HepG2 (cell line): ENCODE data around the gene SVOP. TPM values are rescaled to one million over a fixed set of nuclear protein-coding genes. Genes with fewer than 3 reads are reported as not detected.

Source experiments
- ARNTL ChIP-seq: sonication (generic); formaldehyde crosslinking; IDR thresholded peaks from 2 replicates; pipeline ENCODE4 v1.4.0; 2020; ENCODE audit warnings: mild to moderate bottlenecking, missing genetic modification reagents
- EEA1 ChIP-seq: sonication (generic); formaldehyde crosslinking; IDR thresholded peaks from 2 replicates; pipeline ENCODE4 v1.5.1; 2020; ENCODE audit warnings: mild to moderate bottlenecking, missing genetic modification reagents, borderline replicate concordance
- ELF4 ChIP-seq: sonication (generic); formaldehyde crosslinking; IDR thresholded peaks from 2 replicates; pipeline ENCODE4 v1.5.0; 2020; ENCODE audit warnings: missing genetic modification reagents, mild to moderate bottlenecking, moderate library complexity, borderline replicate concordance
- HES4 ChIP-seq: sonication (generic); formaldehyde crosslinking; IDR thresholded peaks from 2 replicates; pipeline ENCODE4 v1.9.0; 2021; ENCODE audit warnings: mild to moderate bottlenecking, missing genetic modification reagents, borderline replicate concordance
- HHEX ChIP-seq: IDR thresholded peaks from 2 replicates; pipeline ENCODE4 v1.6.1; 2016; ENCODE audit warnings: control low read depth
- KAT8 ChIP-seq: IDR thresholded peaks from 2 replicates; pipeline ENCODE4 v1.6.1; 2016; ENCODE audit warnings: missing genetic modification reagents, missing compliant biosample characterization
- NFE2L2 ChIP-seq: fragments of 150-350 bp; IDR thresholded peaks from 2 replicates; pipeline ENCODE4 v1.6.1; 2014; ENCODE audit warnings: low read length
- NR0B2 ChIP-seq: sonication (generic); formaldehyde crosslinking; IDR thresholded peaks from 2 replicates; pipeline ENCODE4 v1.4.0; 2020; ENCODE audit warnings: mild to moderate bottlenecking, missing genetic modification reagents
- POLR2AphosphoS5 ChIP-seq: IDR thresholded peaks from 2 replicates; pipeline ENCODE4 v1.6.1; 2012; ENCODE audit warnings: low read depth, low read length
- RFX5 ChIP-seq: IDR thresholded peaks from 2 replicates; pipeline ENCODE4 v1.6.1; 2011; ENCODE audit warnings: low read depth, low read length, improper control_type of control experiment
- ZMAT3 ChIP-seq: sonication (generic); formaldehyde crosslinking; conservative IDR thresholded peaks from 2 replicates; pipeline ENCODE4 v1.7.0; 2021; ENCODE audit warnings: missing genetic modification reagents
- ZNF124 ChIP-seq: sonication (generic); formaldehyde crosslinking; IDR thresholded peaks from 2 replicates; pipeline ENCODE4 v1.4.0; 2020; ENCODE audit warnings: missing genetic modification reagents
- ZNF138 ChIP-seq: sonication (generic); formaldehyde crosslinking; IDR thresholded peaks from 2 replicates; pipeline ENCODE4 v1.5.0; 2020; ENCODE audit warnings: mild to moderate bottlenecking, low read depth, missing genetic modification reagents
- ZNF30 ChIP-seq: sonication (generic); formaldehyde crosslinking; IDR thresholded peaks from 2 replicates; pipeline ENCODE4 v1.5.0; 2020; ENCODE audit warnings: mild to moderate bottlenecking, missing genetic modification reagents
- ZNF615 ChIP-seq: sonication (generic); formaldehyde crosslinking; IDR thresholded peaks from 2 replicates; pipeline ENCODE4 v1.5.0; 2020; ENCODE audit warnings: mild to moderate bottlenecking, missing genetic modification reagents, borderline replicate concordance
- ZNF776 ChIP-seq: sonication (generic); formaldehyde crosslinking; IDR thresholded peaks from 2 replicates; pipeline ENCODE4 v1.4.0; 2020; ENCODE audit warnings: mild to moderate bottlenecking, missing genetic modification reagents
- ZNF781 ChIP-seq: sonication (generic); formaldehyde crosslinking; IDR thresholded peaks from 2 replicates; pipeline ENCODE4 v1.5.1; 2020; ENCODE audit warnings: borderline replicate concordance, mild to moderate bottlenecking, missing genetic modification reagents; ENCODE audit errors: not compliant biosample characterization
- ZNF839 ChIP-seq: sonication (generic); formaldehyde crosslinking; IDR thresholded peaks from 2 replicates; pipeline ENCODE4 v1.4.0; 2020; ENCODE audit warnings: missing genetic modification reagents, mild to moderate bottlenecking, borderline replicate concordance
- ZNF891 ChIP-seq: sonication (generic); formaldehyde crosslinking; IDR thresholded peaks from 2 replicates; pipeline ENCODE4 v1.5.0; 2020; ENCODE audit warnings: mild to moderate bottlenecking, missing genetic modification reagents
- polyA plus RNA-seq, 8 experiments: library from polyadenylated mRNA; depleted of rRNA in 3 of 8; stranded (reverse) in 7 of 8; unstranded in 1 of 8; fragments of >200 nt; fragmentation: Illumina TruSeq in 4 of 8; extraction: Trizol in 4 of 8; gene quantifications; 2 replicates each; pipeline versions ENCODE4 v1.2.1 to v1.2.3, GENCODE V29; 2011 to 2016; ENCODE audit warnings: low read depth in 4 of 8, missing spikeins in 1 of 8, mixed read lengths in 1 of 8; ENCODE audit not compliant: insufficient read depth in 1 of 8
- total RNA-seq, 5 experiments: library from RNA; depleted of rRNA; stranded (reverse); fragments of >200 nt; fragmentation: Illumina TruSeq; extraction: Trizol; gene quantifications; 2 replicates each; pipeline ENCODE4 v1.2.3, GENCODE V29; 2016; ENCODE audit warnings: low read depth in 1 of 5
- TF ChIP-seq, protein P1 (sequence below): sonication (generic); formaldehyde crosslinking; IDR thresholded peaks from 2 replicates; pipeline ENCODE4 v1.5.0; 2020; ENCODE audit warnings: missing genetic modification reagents
- TF ChIP-seq, protein P2 (sequence below): sonication (generic); formaldehyde crosslinking; IDR thresholded peaks from 2 replicates; pipeline ENCODE4 v1.4.0; 2020; ENCODE audit warnings: low read depth, missing genetic modification reagents
- TF ChIP-seq, protein P3 (sequence below), 2 experiments: sonication (generic) in 1 of 2; formaldehyde crosslinking in 1 of 2; IDR thresholded peaks; 2 replicates each; pipeline versions ENCODE4 v1.4.0 to v1.6.1; 2018 to 2020; ENCODE audit warnings: missing genetic modification reagents in 2 of 2, borderline replicate concordance in 1 of 2, low read depth in 1 of 2, mild to moderate bottlenecking in 1 of 2, missing biosample characterization in 1 of 2

The SVOP gene
- total and polyA plus RNA-seq, 2 of the 13 experiments (the other 11 are each of a cell fraction or from before 2014, with no cell fraction given): not detected

DNA sequence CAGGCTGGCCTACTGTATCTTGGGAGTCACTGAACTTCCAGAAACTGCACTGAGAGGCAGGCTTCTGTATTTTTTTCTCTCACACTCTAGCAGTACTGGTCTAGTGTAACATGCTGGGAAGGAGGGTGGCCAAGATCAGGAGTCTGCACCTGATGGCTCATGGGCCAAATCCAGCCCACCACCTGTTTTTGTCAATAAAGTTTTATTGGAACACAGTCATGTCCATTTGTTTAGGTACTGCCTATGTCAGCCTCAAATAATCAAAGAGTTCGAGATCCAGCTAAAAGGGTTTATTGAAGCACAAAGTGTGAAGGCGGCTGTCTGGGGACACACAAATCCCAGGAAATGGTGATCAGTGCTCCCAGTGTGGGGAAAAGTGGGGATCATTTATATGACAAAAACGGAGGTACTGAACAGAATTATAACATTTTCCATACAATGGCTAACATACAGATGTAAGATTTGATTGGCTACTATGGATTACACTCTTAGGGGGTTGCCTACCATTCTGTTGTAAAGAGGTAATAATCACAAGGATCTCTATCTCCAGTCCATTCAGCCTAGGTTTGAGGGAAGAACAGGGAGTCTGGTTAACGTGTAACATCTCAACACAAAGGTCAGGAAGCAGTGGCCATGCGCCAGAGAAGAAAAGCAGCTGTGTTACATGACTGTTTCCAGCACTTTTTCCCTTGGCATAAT is 44.4 kb upstream of the SVOP start (continued):
- TF ChIP-seq ZNF615 (CRISPR knock-in tag): no peak
- TF ChIP-seq HHEX (CRISPR knock-in tag): no peak
- peak; percentile 10; the same call in 1 of the 2 replicates for TF ChIP-seq KAT8 (CRISPR knock-in tag)
- TF ChIP-seq, protein P1, sequence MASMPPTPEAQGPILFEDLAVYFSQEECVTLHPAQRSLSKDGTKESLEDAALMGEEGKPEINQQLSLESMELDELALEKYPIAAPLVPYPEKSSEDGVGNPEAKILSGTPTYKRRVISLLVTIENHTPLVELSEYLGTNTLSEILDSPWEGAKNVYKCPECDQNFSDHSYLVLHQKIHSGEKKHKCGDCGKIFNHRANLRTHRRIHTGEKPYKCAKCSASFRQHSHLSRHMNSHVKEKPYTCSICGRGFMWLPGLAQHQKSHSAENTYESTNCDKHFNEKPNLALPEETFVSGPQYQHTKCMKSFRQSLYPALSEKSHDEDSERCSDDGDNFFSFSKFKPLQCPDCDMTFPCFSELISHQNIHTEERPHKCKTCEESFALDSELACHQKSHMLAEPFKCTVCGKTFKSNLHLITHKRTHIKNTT: no peak
- no peak for TF ChIP-seq ZNF138 (CRISPR knock-in tag)
- TF ChIP-seq ARNTL (CRISPR knock-in tag): no peak
- TF ChIP-seq, protein P2, sequence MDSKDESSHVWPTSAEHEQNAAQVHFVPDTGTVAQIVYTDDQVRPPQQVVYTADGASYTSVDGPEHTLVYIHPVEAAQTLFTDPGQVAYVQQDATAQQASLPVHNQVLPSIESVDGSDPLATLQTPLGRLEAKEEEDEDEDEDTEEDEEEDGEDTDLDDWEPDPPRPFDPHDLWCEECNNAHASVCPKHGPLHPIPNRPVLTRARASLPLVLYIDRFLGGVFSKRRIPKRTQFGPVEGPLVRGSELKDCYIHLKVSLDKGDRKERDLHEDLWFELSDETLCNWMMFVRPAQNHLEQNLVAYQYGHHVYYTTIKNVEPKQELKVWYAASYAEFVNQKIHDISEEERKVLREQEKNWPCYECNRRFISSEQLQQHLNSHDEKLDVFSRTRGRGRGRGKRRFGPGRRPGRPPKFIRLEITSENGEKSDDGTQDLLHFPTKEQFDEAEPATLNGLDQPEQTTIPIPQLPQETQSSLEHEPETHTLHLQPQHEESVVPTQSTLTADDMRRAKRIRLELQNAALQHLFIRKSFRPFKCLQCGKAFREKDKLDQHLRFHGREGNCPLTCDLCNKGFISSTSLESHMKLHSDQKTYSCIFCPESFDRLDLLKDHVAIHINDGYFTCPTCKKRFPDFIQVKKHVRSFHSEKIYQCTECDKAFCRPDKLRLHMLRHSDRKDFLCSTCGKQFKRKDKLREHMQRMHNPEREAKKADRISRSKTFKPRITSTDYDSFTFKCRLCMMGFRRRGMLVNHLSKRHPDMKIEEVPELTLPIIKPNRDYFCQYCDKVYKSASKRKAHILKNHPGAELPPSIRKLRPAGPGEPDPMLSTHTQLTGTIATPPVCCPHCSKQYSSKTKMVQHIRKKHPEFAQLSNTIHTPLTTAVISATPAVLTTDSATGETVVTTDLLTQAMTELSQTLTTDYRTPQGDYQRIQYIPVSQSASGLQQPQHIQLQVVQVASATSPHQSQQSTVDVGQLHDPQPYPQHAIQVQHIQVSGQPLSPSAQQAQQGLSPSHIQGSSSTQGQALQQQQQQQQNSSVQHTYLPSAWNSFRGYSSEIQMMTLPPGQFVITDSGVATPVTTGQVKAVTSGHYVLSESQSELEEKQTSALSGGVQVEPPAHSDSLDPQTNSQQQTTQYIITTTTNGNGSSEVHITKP (CRISPR knock-in tag): no peak; the same call in 1 of the 2 replicates
- TF ChIP-seq ZNF776 (CRISPR knock-in tag): no peak
- no peak for TF ChIP-seq EEA1 (CRISPR knock-in tag)
- no peak for TF ChIP-seq ZNF839 (CRISPR knock-in tag)
- no peak for TF ChIP-seq ZNF30 (CRISPR knock-in tag)
- no peak for TF ChIP-seq ZNF124
- TF ChIP-seq, protein P3, sequence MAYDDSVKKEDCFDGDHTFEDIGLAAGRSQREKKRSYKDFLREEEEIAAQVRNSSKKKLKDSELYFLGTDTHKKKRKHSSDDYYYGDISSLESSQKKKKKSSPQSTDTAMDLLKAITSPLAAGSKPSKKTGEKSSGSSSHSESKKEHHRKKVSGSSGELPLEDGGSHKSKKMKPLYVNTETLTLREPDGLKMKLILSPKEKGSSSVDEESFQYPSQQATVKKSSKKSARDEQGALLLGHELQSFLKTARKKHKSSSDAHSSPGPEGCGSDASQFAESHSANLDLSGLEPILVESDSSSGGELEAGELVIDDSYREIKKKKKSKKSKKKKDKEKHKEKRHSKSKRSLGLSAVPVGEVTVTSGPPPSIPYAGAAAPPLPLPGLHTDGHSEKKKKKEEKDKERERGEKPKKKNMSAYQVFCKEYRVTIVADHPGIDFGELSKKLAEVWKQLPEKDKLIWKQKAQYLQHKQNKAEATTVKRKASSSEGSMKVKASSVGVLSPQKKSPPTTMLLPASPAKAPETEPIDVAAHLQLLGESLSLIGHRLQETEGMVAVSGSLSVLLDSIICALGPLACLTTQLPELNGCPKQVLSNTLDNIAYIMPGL (CRISPR knock-in tag; IDR thresholded peaks at IDR 0.05; ENCODE audit: borderline replicate concordance in 1 of 2, low read depth in 1 of 2): 0 out of 4 replicates have a peak, but pooled peaks of 1 of the 2 experiments have one; percentile 55
- TF ChIP-seq RFX5: no peak
- TF ChIP-seq ZNF891 (CRISPR knock-in tag): no peak
- no peak for TF ChIP-seq HES4 (CRISPR knock-in tag)
- TF ChIP-seq NR0B2 (CRISPR knock-in tag): no peak
- peak; percentile 70 for TF ChIP-seq POLR2AphosphoS5
- no peak for TF ChIP-seq ZNF781 (CRISPR knock-in tag)
- TF ChIP-seq ELF4: no peak
- no peak for TF ChIP-seq ZMAT3 (CRISPR knock-in tag)
- no peak for TF ChIP-seq NFE2L2
